Adrenal gland (tissue), 5 donors: ENCODE measurements around the gene TMEM63B.

Experiments used
- CTCF ChIP-seq, 6 experiments: fragments of 450-650 bp in 4 of 6; fragments of 200-600 bp in 2 of 6; sonication (generic) in 1 of 6; IDR thresholded peaks; 1 replicate in 5 of 6; 2 replicates in 1 of 6; pipeline versions ENCODE4 v1.5.1 to v1.8.0; 2016 to 2021; ENCODE audit warnings: antibody characterized with exemption in 6 of 6, mild to moderate bottlenecking in 2 of 6, moderate library complexity in 1 of 6
- POLR2A ChIP-seq, 2 donors: fragments of 450-650 bp; IDR thresholded peaks; one replicate each; pipeline ENCODE4 v1.6.1; 2017; ENCODE audit warnings: antibody characterized with exemption in 2 of 2, mild to moderate bottlenecking in 2 of 2, moderate library complexity in 1 of 2
- donor health status: DM: no; HTN: no; CAD: no.

- TF ChIP-seq CTCF (IDR thresholded peaks at IDR 0.05) (no peak), POLR2A (IDR thresholded peaks at IDR 0.05) (no peak)
These were observed 18.9 kb upstream of the TMEM63B start for GRCh38 chr6:44108471-44108870.
